GM12878 (cell line): ENCODE results near the gene REV1. TPM values are rescaled to one million over a fixed set of nuclear protein-coding genes. Genes with fewer than 3 reads are reported as not detected.
A peak's percentile ranks its signal among the peaks of the same experiment; 100 is the strongest.

Experiments
- ATAC-seq: fragments of 200-7000 bp; cut with Tn5 transposase; 3 replicates; pipeline ENCODE4 v1.9.1; 2020; ENCODE audit warnings: mild to moderate bottlenecking, moderate library complexity
- BruUV-seq: library from RNA; stranded (reverse); fragments of 400-500 nt; replicated peaks from 2 replicates; lab custom pipeline; 2021; lab: Mats Ljungman, UMichigan
- CTCF ChIA-PET: fragments of 300-600 bp; sonication (Branson Sonifier 250); formaldehyde crosslinking; extraction: SDS; loops from one replicate; lab custom pipeline; 2021; ENCODE audit warnings: inconsistent platforms; lab: Yijun Ruan, JAX
- POLR2A ChIA-PET: fragments of 350-600 bp; formaldehyde crosslinking; extraction: SDS; loops from one replicate; lab custom pipeline; 2021; ENCODE audit warnings: inconsistent platforms; lab: Charles Lee
- RAD21 ChIA-PET: fragments of 300-600 bp; sonication (Branson Sonifier 250); formaldehyde crosslinking; loops from one replicate; lab custom pipeline; 2023; ENCODE audit warnings: antibody characterized with exemption; ENCODE audit not compliant: unreplicated experiment; lab: Charles Lee
- SMC1A ChIA-PET: fragments of 300-600 bp; sonication (Branson Sonifier 250); formaldehyde crosslinking; loops from one replicate; lab custom pipeline; 2023; ENCODE audit not compliant: unreplicated experiment, uncharacterized antibody; lab: Charles Lee
- DNase-seq: peaks from one replicate; pipeline ENCODE4 v3.0.0-alpha.2; 2011; ENCODE audit warnings: low read depth, low spot score
- FAIRE-seq: peaks from 3 replicates; lab custom pipeline; 2011; peaks lifted over from hg19 to GRCh38; lab: Jason Lieb, UNC
- H2AFZ ChIP-seq: 2 replicates; pipeline ENCODE4 v1.6.0; 2011; ENCODE audit warnings: low read depth, low read length, control low read depth; ENCODE audit not compliant: control insufficient read depth
- H3K27ac ChIP-seq: 2 replicates; pipeline ENCODE4 v1.5.1; 2011; ENCODE audit warnings: control low read depth; ENCODE audit not compliant: control insufficient read depth, insufficient read depth
- H3K27me3 ChIP-seq, 2 experiments: replicated peaks in 1 of 2; 2 replicates each; pipeline versions ENCODE4 v1.6.0 to v1.6.1; 2011; ENCODE audit warnings: low read length in 1 of 2; ENCODE audit not compliant: control insufficient read depth in 2 of 2, insufficient read depth in 2 of 2
- H3K36me3 ChIP-seq, 2 experiments: 2 replicates each; pipeline ENCODE4 v1.5.1; 2011; ENCODE audit warnings: low read length in 1 of 2; ENCODE audit not compliant: control insufficient read depth in 2 of 2, insufficient read depth in 2 of 2
- H3K4me1 ChIP-seq: 2 replicates; pipeline ENCODE4 v1.6.1; 2011; ENCODE audit warnings: mild to moderate bottlenecking, low read length, moderate library complexity, mixed read lengths; ENCODE audit not compliant: control insufficient read depth, insufficient read depth
- H3K4me2 ChIP-seq: 2 replicates; pipeline ENCODE4 v1.6.0; 2011; ENCODE audit warnings: control low read depth; ENCODE audit not compliant: control insufficient read depth, insufficient read depth
- H3K4me3 ChIP-seq: fragments of 200-600 bp; sonication (generic); 2 replicates; pipeline ENCODE4 v1.5.1; 2016
- H3K79me2 ChIP-seq: 2 replicates; pipeline ENCODE4 v1.6.0; 2011; ENCODE audit warnings: low read length; ENCODE audit not compliant: control insufficient read depth, insufficient read depth
- H3K9ac ChIP-seq: 2 replicates; pipeline ENCODE4 v1.8.0; 2011; ENCODE audit warnings: low read length, control low read depth, mixed read lengths; ENCODE audit not compliant: control insufficient read depth, insufficient read depth
- H3K9me3 ChIP-seq: replicated peaks from 3 replicates; pipeline ENCODE4 v1.5.1; 2011; ENCODE audit warnings: mild to moderate bottlenecking, low read length; ENCODE audit not compliant: control insufficient read depth, insufficient read depth
- H4K20me1 ChIP-seq: 2 replicates; pipeline ENCODE4 v1.6.0; 2011; ENCODE audit not compliant: control insufficient read depth, insufficient read depth
- E2F8 ChIP-seq: fragments of 450-650 bp; IDR thresholded peaks from 2 replicates; pipeline ENCODE4 v1.6.1; 2018; ENCODE audit warnings: mild to moderate bottlenecking, low read depth, moderate library complexity; ENCODE audit not compliant: partially characterized antibody
- ESRRA ChIP-seq: IDR thresholded peaks from 2 replicates; pipeline ENCODE4 v1.6.1; 2012; ENCODE audit warnings: mild to moderate bottlenecking, low read length, improper control_type of control experiment
- HDGF ChIP-seq: fragments of 450-650 bp; IDR thresholded peaks from 2 replicates; pipeline ENCODE4 v1.6.1; 2016; ENCODE audit warnings: antibody characterized with exemption
- MEF2B ChIP-seq: fragments of 450-650 bp; IDR thresholded peaks from 2 replicates; pipeline ENCODE4 v1.6.1; 2018; ENCODE audit warnings: mild to moderate bottlenecking, moderate library complexity; ENCODE audit not compliant: partially characterized antibody, poor library complexity, severe bottlenecking
- MTA2 ChIP-seq: fragments of 450-650 bp; IDR thresholded peaks from 2 replicates; pipeline ENCODE4 v1.6.1; 2016; ENCODE audit warnings: low read depth, mild to moderate bottlenecking, moderate library complexity
- SPI1 ChIP-seq: IDR thresholded peaks from 2 replicates; pipeline ENCODE4 v1.6.1; 2011; ENCODE audit warnings: low read depth, mild to moderate bottlenecking, low read length, moderate library complexity, borderline replicate concordance; ENCODE audit not compliant: insufficient read depth
- TAF1 ChIP-seq: IDR thresholded peaks from 2 replicates; pipeline ENCODE4 v1.6.1; 2011; ENCODE audit warnings: mild to moderate bottlenecking, low read depth, low read length, borderline replicate concordance
- TCF3 ChIP-seq: IDR thresholded peaks from 2 replicates; pipeline ENCODE4 v1.6.1; 2012; ENCODE audit warnings: low read depth, mild to moderate bottlenecking, low read length, borderline replicate concordance; ENCODE audit not compliant: insufficient read depth
- WRNIP1 ChIP-seq: IDR thresholded peaks from 2 replicates; pipeline ENCODE4 v1.6.1; 2011; ENCODE audit warnings: low read depth, low read length, improper control_type of control experiment, borderline replicate concordance
- YY1 ChIP-seq: IDR thresholded peaks from 2 replicates; pipeline ENCODE4 v1.6.1; 2011; ENCODE audit warnings: low read depth, mild to moderate bottlenecking, low read length
- WGBS: methylation state at CpG from one replicate; pipeline ENCODE4 v1.1.6; 2016; ENCODE audit warnings: low lambda C conversion rate; ENCODE audit not compliant: insufficient replicate concordance, insufficient coverage; ENCODE audit errors: missing lambda C conversion rate; 5-methylcytosine and 5-hydroxymethylcytosine counted together
- in situ Hi-C: fragments of 300-500 bp; cut with MboI; formaldehyde crosslinking; loops from 9 replicates; pipeline ENCODE4 v1.14.3; 2018; ENCODE audit warnings: mixed read lengths
- intact Hi-C: fragments of 100-400 bp; cut with micrococcal nuclease; formaldehyde crosslinking; loops from one replicate; pipeline ENCODE4 v1.14.2; 2022; ENCODE audit not compliant: unreplicated experiment
- polyA plus RNA-seq, 11 experiments: library from polyadenylated mRNA; depleted of rRNA in 4 of 11; unstranded in 6 of 11; stranded (reverse) in 5 of 11; fragments of >200 nt; fragmentation: Nextera tagmentation in 4 of 11; fragmentation: Illumina TruSeq in 1 of 11; extraction: Ambion mirVana in 4 of 11; extraction: Trizol in 1 of 11; gene quantifications; 1 replicate in 1 of 11; 2 replicates in 10 of 11; pipeline versions ENCODE4 v1.2.1 to v1.2.3, GENCODE V29; 2011 to 2016; ENCODE audit warnings: inconsistent platforms in 2 of 11, missing spikeins in 2 of 11, low read depth in 1 of 11
- total RNA-seq, 4 experiments: library from RNA; depleted of rRNA in 3 of 4; stranded (reverse); fragments of >200 nt in 3 of 4; fragmentation: Illumina TruSeq in 1 of 4; extraction: Trizol in 1 of 4; gene quantifications; 2 replicates each; pipeline versions ENCODE4 v1.2.1 to v1.2.3, GENCODE V29; 2013 to 2021

The REV1 gene
- total and polyA plus RNA-seq, 10 of the 15 experiments (the other 5 are each of a cell fraction or from before 2014, with no cell fraction given): 11.3 to 46.8 (median 29.0) TPM

- Histone ChIP-seq H3K79me2 (no peaks in the 10 kb centered on the region; the same call in 1 of the 2 replicates), H3K4me2 (no peak overlapping the region), H3K27me3 (no peaks in the 10 kb centered on the region), H2AFZ (no peak overlapping the region), H3K27ac (no peak overlapping the region), H4K20me1 (no peaks in the 10 kb centered on the region), H3K4me3 (no peak overlapping the region), H3K36me3 (peaks cover 0 to 18% of the 10 kb centered on the region in 2 experiments), H3K9me3 (no peaks in the 10 kb centered on the region), H3K4me1 (peaks cover 3% of the 10 kb centered on the region; the same call in 1 of the 2 replicates), H3K9ac (no peak overlapping the region)
- in situ Hi-C loops (no loop called here), intact Hi-C loops (no loop called here)
- no TSS peak for BruUV-seq
- WGBS: 95% methylated on average over 2 of the region's 2 CpGs
- POLR2A ChIA-PET: no interaction called here
- CTCF ChIA-PET: interaction anchor here (0.7 to 2.7 kb wide), 2 partner anchors 41 to 46 kb away, joined by 3 to 18 read pairs; partner anchors contain the start of gene REV1
- TF ChIP-seq TCF3 (no peak), TAF1 (no peak), WRNIP1 (no peak), ESRRA (no peak), MTA2 (no peak), E2F8 (no peak), MEF2B (no peak), HDGF (no peak), YY1 (no peak), SPI1 (no peak)
- RAD21 ChIA-PET: interaction anchor here (0.7 kb wide), 1 partner anchor 263 kb away, joined by 3 read pairs; no protein-coding TSS in a partner anchor
- SMC1A ChIA-PET: interaction anchor here (0.6 to 0.7 kb wide), 2 partner anchors 234 to 770 kb away, joined by 3 read pairs; no protein-coding TSS in a partner anchor
- peak; percentile 36 for ATAC-seq
- FAIRE-seq: no peak
- DNase-seq: no peak
Observed at GRCh38 chr2:99444222-99444621, 45.6 kb downstream of the REV1 start.
